Activated naive CD4-positive, alpha-beta T cell treated with anti-CD3 and anti-CD28 coated beads for 36 hours (primary cell): ENCODE results near the gene COL7A1. TPM values are rescaled to one million over a fixed set of nuclear protein-coding genes. Genes with fewer than 3 reads are reported as not detected.

ENCODE experiments used
- CTCF ChIA-PET: fragments of 350-600 bp; sonication (Branson Sonifier 250); formaldehyde crosslinking; loops from one replicate; lab custom pipeline; 2021; ENCODE audit warnings: antibody characterized with exemption; lab: Charles Lee
- DNase-seq: peaks from one replicate; pipeline ENCODE4 v3.0.0-alpha.2; 2020
- H3K27ac Mint-ChIP-seq: one replicate; pipeline ENCODE4 v1.8.0; 2021; ENCODE audit warnings: mild to moderate bottlenecking, mixed read lengths
- H3K27me3 Mint-ChIP-seq: one replicate; pipeline ENCODE4 v1.8.0; 2021; ENCODE audit warnings: low read depth, mixed read lengths
- H3K36me3 Mint-ChIP-seq: one replicate; pipeline ENCODE4 v1.8.0; 2021; ENCODE audit warnings: low read depth, mixed read lengths
- H3K4me1 Mint-ChIP-seq: one replicate; pipeline ENCODE4 v1.8.0; 2021; ENCODE audit warnings: low read depth, mixed read lengths
- H3K4me3 Mint-ChIP-seq: one replicate; pipeline ENCODE4 v1.8.0; 2021; ENCODE audit warnings: mild to moderate bottlenecking, moderate library complexity, mixed read lengths
- H3K9me3 Mint-ChIP-seq: one replicate; pipeline ENCODE4 v1.8.0; 2021; ENCODE audit warnings: mixed read lengths
- intact Hi-C: fragments of 100-400 bp; cut with micrococcal nuclease; formaldehyde crosslinking; loops from one replicate; pipeline ENCODE4 v1.15.1; 2023
- microRNA-seq: library from miRNA; unstranded; fragments of <30 nt; microRNA quantifications from one replicate; pipeline ENCODE4 v1.2.0, GENCODE V29; 2022; ENCODE audit warnings: borderline microRNAs expressed, borderline replicate concordance
- total RNA-seq, 2 experiments: library from RNA; stranded (reverse); gene quantifications; one replicate each; pipeline ENCODE4 v1.2.3, GENCODE V29; 2021

COL7A1 gene
- total RNA-seq, 2 experiments from 2014 or later, result 0.84 to 1.0 TPM

DNA sequence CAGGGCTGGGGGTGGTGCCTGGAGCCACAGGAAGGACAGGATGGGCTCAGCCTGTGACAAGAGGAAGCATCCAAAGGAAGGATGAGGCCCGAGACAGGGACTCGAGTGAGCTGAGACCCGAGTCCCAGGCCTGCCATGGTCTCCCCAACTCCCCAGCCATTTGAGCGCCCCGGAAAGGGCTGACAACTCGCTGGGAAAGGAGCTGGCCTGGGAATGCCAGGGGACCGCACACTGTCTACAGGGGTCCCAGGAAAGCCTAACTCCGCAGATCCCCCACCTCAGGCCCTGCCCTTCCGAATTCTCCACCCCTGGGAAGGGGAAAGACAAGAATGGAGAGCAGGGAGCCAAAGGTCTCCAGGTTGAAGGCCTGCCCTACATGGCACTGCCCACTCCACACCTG is 70.2 kb downstream of the COL7A1 start:
- CTCF ChIA-PET, result no interaction called here
- intact Hi-C loops, result no loop called here
- Mint-ChIP-seq H3K4me1 (peaks cover under 1% of the 10 kb centered on the region), H3K36me3 (peaks cover 4% of the 10 kb centered on the region), H3K9me3 (no peaks in the 10 kb centered on the region), H3K4me3 (no peak overlapping the region), H3K27me3 (no peaks in the 10 kb centered on the region), H3K27ac (no peak overlapping the region)
- no peak for DNase-seq

DNA sequence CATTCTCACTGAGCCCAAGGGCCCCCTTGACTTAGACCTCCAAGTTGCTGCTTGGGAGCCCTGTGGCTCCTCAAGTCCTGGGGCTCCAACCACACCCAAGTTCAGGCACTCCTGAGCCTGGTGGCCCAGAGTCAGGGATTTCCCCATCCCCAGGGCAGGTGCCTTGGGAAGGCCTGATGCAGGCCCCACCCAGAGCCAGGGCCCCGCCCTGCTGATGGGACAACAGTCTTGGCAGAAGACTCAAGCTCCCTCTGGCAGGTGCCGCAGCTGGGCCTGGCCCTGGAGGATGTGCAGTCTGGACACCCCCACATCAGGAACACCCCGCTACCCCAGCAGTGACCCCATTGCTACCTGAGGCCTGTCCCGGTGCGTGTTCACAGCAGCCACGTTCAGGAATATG is 73.5 kb downstream of the COL7A1 start:
- H3K36me3 Mint-ChIP-seq, result no peaks in the 10 kb centered on the region
- H3K9me3 Mint-ChIP-seq, result no peaks in the 10 kb centered on the region
- CTCF ChIA-PET, result interaction anchor here (0.5 to 1.6 kb wide), 2 partner anchors 28 to 48 kb away, joined by 3 to 4 read pairs; no protein-coding TSS in a partner anchor
- H3K4me3 Mint-ChIP-seq, result no peak overlapping the region
- intact Hi-C loops, result no loop called here
- H3K4me1 Mint-ChIP-seq, result peaks cover 33% of the 10 kb centered on the region
- H3K27me3 Mint-ChIP-seq, result no peaks in the 10 kb centered on the region
- no peak overlapping the region for H3K27ac Mint-ChIP-seq
- DNase-seq, result no peak

GRCh38 chr3:48519277-48519643 is 75.9 kb downstream of the COL7A1 start:
- Mint-ChIP-seq H3K27ac (no peak overlapping the region), H3K4me3 (no peak overlapping the region), H3K36me3 (no peaks in the 10 kb centered on the region), H3K27me3 (no peaks in the 10 kb centered on the region), H3K4me1 (peaks cover 55% of the 10 kb centered on the region), H3K9me3 (no peaks in the 10 kb centered on the region)
- DNase-seq, result no peak
- intact Hi-C loops, result no loop called here
- CTCF ChIA-PET, result interaction anchor here (1.0 kb wide), 1 partner anchor 83 kb away, joined by 3 read pairs; no protein-coding TSS in a partner anchor

DNA sequence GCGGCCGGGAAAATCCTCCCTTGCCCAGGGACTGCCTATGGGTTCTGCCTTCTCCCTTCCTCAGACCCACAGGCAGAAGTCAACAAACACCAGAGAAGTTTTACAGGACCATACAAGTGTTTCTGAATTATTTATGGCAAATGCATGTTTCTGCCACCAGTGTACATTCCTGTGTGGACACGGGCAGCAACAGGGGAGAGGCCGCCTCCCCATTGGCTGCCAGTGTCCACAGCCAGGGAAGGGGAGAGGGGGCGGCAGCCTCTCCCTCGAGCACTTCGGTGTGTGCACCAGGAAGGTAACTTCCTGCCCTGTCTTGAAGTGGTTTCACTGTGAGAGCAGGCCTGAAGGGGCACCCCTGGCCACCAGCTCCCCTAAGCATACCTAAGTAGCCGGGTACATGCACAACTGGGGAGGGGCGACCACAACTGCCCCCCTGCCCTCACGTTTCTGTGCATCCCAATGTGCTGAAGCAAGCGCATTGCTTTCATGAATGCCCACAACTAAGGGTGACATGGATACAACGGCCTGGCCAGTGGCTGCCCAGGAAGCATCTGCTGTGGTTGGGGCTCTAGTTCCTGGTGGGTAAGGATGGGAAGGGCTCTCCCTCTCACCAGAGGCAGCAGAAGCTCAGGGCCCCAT is 76.4 kb downstream of the COL7A1 start:
- Mint-ChIP-seq H3K27ac (no peak overlapping the region), H3K27me3 (no peaks in the 10 kb centered on the region), H3K4me1 (peaks cover 60% of the 10 kb centered on the region), H3K36me3 (no peaks in the 10 kb centered on the region), H3K4me3 (no peak overlapping the region), H3K9me3 (no peaks in the 10 kb centered on the region)
- DNase-seq, result no peak
- CTCF ChIA-PET, result interaction anchor here (1.0 kb wide), 1 partner anchor 83 kb away, joined by 3 read pairs; no protein-coding TSS in a partner anchor
- intact Hi-C loops, result no loop called here

DNA sequence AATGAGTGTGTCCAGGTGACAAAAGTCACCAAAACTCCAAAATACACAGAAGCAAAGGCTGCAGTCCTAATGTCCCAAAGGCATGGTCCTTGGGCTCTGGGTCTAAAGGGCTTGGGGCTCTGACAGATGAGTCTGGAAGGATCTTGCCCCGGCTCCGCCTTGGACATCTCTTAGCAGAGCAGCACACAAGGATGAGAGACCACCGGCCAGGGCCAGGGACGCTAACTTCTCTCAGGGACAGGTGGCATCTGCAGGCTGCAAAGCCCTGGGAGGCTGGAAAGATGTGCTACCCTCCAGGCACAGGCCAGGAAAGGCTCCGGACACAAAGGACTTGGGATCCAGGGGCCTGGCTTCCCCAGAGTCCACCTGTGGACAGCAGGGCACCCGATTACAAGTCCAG is 77.1 kb downstream of the COL7A1 start:
- no peak for DNase-seq
- Mint-ChIP-seq H3K4me3 (no peak overlapping the region), H3K9me3 (no peaks in the 10 kb centered on the region), H3K36me3 (no peaks in the 10 kb centered on the region), H3K27ac (no peak overlapping the region), H3K4me1 (peaks cover 61% of the 10 kb centered on the region), H3K27me3 (no peaks in the 10 kb centered on the region)
- intact Hi-C loops, result no loop called here
- CTCF ChIA-PET, result no interaction called here

GRCh38 chr3:48516571-48516970 is 78.6 kb downstream of the COL7A1 start:
- H3K4me3 Mint-ChIP-seq, result no peak overlapping the region
- H3K9me3 Mint-ChIP-seq, result no peaks in the 10 kb centered on the region
- peak overlapping the region; percentile 76 for H3K27ac Mint-ChIP-seq
- H3K27me3 Mint-ChIP-seq, result no peaks in the 10 kb centered on the region
- peaks cover 65% of the 10 kb centered on the region for H3K4me1 Mint-ChIP-seq
- H3K36me3 Mint-ChIP-seq, result no peaks in the 10 kb centered on the region
- intact Hi-C loops, result no loop called here
- DNase-seq, result peak; percentile 58
- CTCF ChIA-PET, result interaction anchor here (0.7 to 1.3 kb wide), 4 partner anchors 12 to 116 kb away, joined by 3 to 4 read pairs (median 4); no protein-coding TSS in a partner anchor

DNA sequence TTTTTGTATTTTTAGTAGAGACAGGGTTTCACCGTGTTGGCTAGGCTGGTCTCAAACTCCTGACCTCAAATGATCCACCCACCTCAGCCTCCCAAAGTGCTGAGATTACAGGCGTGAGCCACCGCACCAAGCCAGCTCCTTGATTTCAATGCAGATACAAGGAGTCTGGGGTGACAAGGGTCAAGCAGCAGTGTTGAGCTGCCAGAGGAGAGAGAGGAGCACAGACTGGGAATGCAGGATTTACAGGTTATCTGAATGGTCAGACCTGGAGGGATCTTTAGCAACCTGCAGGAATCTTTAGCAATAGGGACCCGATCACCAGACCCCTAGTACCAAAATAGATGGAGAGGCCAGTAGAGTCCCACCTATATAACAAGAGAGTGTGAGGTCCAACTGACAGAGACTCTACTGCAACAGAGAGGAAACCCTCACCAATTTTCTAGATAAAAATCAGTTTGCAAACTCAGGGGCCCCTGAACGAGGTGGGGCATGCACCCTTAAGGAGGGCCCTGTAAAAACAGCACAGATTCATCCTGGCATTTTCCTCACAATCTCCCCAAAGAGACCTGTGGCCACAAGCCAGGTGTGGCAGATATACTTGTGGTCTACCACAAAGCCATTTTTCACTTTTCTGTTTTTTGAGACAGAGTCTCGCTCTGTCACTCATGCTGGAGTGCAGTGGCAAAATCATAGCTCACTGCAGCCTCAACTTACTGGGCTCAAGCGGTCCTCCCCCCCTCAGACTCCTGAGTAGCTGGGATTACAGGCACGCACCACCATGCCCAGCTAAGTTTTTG is 80.5 kb downstream of the COL7A1 start:
- DNase-seq, result peak; percentile 35
- Mint-ChIP-seq H3K27me3 (no peaks in the 10 kb centered on the region), H3K9me3 (no peaks in the 10 kb centered on the region), H3K36me3 (no peaks in the 10 kb centered on the region), H3K4me1 (peaks cover 65% of the 10 kb centered on the region), H3K4me3 (no peak overlapping the region), H3K27ac (no peak overlapping the region)
- CTCF ChIA-PET, result interaction anchor here (0.7 to 1.5 kb wide), 3 partner anchors 26 to 113 kb away, joined by 3 to 7 read pairs (median 5); no protein-coding TSS in a partner anchor
- intact Hi-C loops, result loop anchor here (1.0 kb wide), 1 partner anchor 7 kb away; no protein-coding TSS in a partner anchor

Small RNA genes within 50 kb of the gene (microRNA-seq; reads per million reads assigned to microRNA genes)
- gene MIR4793 (not detected), gene MIR6823 (not detected), gene MIR711 (not detected)

Other genes starting within 250 kb of the COL7A1 start
- not detected for gene FBXW12, start 223.1 kb downstream of the COL7A1 start, total RNA-seq
- gene PLXNB1, start 165.2 kb downstream of the COL7A1 start, total RNA-seq, result 1 to 10 TPM; 1.5 to 2.0 TPM
- gene CCDC51, start 155.2 kb downstream of the COL7A1 start, total RNA-seq, result 10 to 100 TPM; 16.4 to 17.4 TPM
- gene TMA7, start 155.1 kb downstream of the COL7A1 start, total RNA-seq, result 100 to 1,000 TPM; 319 to 353 TPM
- gene ATRIP, start 148.6 kb downstream of the COL7A1 start, total RNA-seq, result 10 to 100 TPM in 1 of 2 experiments, 1 to 10 TPM in 1; 8.9 to 10.0 TPM
- 10 to 100 TPM; 85.7 to 90.3 TPM for gene SHISA5, start 91.2 kb downstream of the COL7A1 start, total RNA-seq
- 1 to 10 TPM; 5.1 to 5.4 TPM for gene PFKFB4, start 38.5 kb downstream of the COL7A1 start, total RNA-seq
- not detected for gene UCN2, start 31.5 kb downstream of the COL7A1 start, total RNA-seq
- 100 to 1,000 TPM; 211 to 232 TPM for gene UQCRC1, start 14.3 kb upstream of the COL7A1 start, total RNA-seq
- gene TMEM89, start 26.4 kb upstream of the COL7A1 start, total RNA-seq, result not detected
- 10 to 100 TPM; 24.3 to 24.7 TPM for gene SLC26A6, start 40.1 kb upstream of the COL7A1 start, total RNA-seq
- 1 to 10 TPM; 4.9 to 5.1 TPM for gene CELSR3, start 67.6 kb upstream of the COL7A1 start, total RNA-seq
- 10 to 100 TPM; 27.3 to 28.7 TPM for gene NCKIPSD, start 90.6 kb upstream of the COL7A1 start, total RNA-seq
- gene IP6K2, start 121.9 kb upstream of the COL7A1 start, total RNA-seq, result 10 to 100 TPM; 64.3 to 68.3 TPM